ENCODE data around the gene KIF18A. TPM values are rescaled to one million over a fixed set of nuclear protein-coding genes. Genes with fewer than 3 reads are reported as not detected.

Gene KIF18A
- total RNA-seq, 1 donor from 2014 or later: 21.8 TPM

DNA sequence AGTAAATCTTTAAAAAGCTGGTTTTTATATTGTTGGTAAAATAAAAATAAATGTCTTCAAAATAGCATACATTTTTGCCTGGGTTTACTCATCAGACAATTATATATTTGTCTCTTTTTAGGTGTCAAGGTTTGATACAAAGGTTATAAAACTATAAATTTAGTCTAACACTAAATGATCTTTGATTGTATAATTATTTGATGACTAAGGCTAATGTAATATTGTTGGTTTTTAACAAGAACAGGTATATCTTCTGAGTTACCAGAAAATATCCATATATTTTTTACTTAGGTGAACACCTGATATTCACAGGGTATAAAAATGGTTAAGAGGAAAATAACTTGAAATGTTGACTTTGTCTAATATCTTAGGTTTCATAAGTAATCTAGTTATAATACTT lies 104.3 kb downstream of the KIF18A start:
- Mint-ChIP-seq H3K36me3 (peaks cover 19% of the 10 kb centered on the region), H3K4me3 (no peak overlapping the region), H3K27me3 (no peaks in the 10 kb centered on the region), H3K9me3 (peaks cover 11% of the 10 kb centered on the region), H3K27ac (no peak overlapping the region), H3K4me1 (ENCODE audit: unreplicated experiment) (no peaks in the 10 kb centered on the region)
- TF ChIP-seq, protein P1, sequence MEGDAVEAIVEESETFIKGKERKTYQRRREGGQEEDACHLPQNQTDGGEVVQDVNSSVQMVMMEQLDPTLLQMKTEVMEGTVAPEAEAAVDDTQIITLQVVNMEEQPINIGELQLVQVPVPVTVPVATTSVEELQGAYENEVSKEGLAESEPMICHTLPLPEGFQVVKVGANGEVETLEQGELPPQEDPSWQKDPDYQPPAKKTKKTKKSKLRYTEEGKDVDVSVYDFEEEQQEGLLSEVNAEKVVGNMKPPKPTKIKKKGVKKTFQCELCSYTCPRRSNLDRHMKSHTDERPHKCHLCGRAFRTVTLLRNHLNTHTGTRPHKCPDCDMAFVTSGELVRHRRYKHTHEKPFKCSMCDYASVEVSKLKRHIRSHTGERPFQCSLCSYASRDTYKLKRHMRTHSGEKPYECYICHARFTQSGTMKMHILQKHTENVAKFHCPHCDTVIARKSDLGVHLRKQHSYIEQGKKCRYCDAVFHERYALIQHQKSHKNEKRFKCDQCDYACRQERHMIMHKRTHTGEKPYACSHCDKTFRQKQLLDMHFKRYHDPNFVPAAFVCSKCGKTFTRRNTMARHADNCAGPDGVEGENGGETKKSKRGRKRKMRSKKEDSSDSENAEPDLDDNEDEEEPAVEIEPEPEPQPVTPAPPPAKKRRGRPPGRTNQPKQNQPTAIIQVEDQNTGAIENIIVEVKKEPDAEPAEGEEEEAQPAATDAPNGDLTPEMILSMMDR (conservative IDR thresholded peaks at IDR 0.05): no peak
- no peak for DNase-seq (ENCODE audit: extremely low spot score, unreplicated experiment)

DNA sequence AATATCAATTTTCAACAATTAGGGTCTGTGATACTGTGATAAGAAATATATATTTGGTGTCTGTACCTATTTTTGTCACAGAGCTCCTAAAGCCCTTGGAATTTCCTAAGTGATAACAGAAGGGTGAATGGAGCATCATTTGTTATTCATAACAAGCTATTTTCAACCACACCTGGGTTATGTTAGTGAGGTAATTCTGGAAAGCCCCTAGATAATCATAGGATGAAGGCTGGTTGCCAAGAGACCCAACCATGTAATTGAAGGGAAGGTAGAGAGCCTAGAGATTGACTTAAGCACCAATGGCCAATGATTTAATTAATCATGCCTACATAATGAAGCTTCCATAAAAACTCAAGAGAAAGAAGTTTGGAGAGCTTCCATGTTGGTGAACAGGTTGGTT lies 109.4 kb downstream of the KIF18A start:
- no peak overlapping the region for H3K27ac Mint-ChIP-seq
- peaks cover 11% of the 10 kb centered on the region for H3K9me3 Mint-ChIP-seq
- H3K36me3 Mint-ChIP-seq: peaks cover 24% of the 10 kb centered on the region
- no peaks in the 10 kb centered on the region for H3K27me3 Mint-ChIP-seq
- no peak for DNase-seq (ENCODE audit: extremely low spot score, unreplicated experiment)
- no peak overlapping the region for H3K4me3 Mint-ChIP-seq
- H3K4me1 Mint-ChIP-seq (ENCODE audit: unreplicated experiment): no peaks in the 10 kb centered on the region
- TF ChIP-seq, protein P1 (conservative IDR thresholded peaks at IDR 0.05): no peak

DNA sequence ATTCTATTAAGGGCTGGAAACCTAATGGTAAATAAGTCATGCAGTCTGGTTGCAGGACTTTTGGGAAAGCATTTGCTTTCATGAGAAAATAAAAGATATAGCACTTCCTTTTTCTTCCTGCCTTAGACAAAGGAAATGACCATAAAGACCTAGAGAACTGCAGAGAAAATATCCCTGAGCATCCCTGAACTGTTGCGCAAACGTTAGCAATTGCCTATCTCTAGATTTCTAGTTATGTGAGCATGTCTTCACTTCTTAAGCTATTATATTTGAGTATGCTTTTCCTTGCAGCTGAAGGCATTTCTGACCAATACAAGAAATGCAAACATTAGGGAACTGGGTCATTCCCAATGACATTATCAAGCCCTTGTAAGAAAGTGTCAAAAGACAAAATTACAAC lies 110.6 kb downstream of the KIF18A start:
- no peak overlapping the region for H3K4me3 Mint-ChIP-seq
- H3K36me3 Mint-ChIP-seq: peaks cover 19% of the 10 kb centered on the region
- DNase-seq (ENCODE audit: extremely low spot score, unreplicated experiment): no peak
- H3K4me1 Mint-ChIP-seq (ENCODE audit: unreplicated experiment): no peaks in the 10 kb centered on the region
- TF ChIP-seq, protein P1 (conservative IDR thresholded peaks at IDR 0.05): no peak
- no peaks in the 10 kb centered on the region for H3K27me3 Mint-ChIP-seq
- H3K27ac Mint-ChIP-seq: no peak overlapping the region
- H3K9me3 Mint-ChIP-seq: peaks cover 7% of the 10 kb centered on the region

DNA sequence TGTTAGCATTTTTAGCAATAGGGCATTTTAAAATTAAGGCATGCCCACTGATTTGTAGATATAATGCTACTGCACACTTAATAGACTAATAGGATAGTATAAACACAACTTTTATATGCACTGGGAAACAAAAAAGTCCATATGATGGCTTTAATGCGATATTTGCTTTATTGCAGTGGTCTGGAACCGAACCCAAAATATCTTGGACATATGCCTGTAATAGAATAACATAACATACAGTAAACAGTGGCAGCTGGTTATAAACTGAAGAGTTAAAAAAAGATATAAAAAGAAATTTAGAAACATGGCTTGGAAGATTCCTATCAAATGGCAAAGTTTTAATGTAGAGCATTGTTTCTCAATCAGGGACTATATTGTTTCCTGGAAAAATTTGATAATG lies 111.9 kb downstream of the KIF18A start:
- Mint-ChIP-seq H3K36me3 (peaks cover 12% of the 10 kb centered on the region), H3K27ac (no peak overlapping the region), H3K4me1 (ENCODE audit: unreplicated experiment) (no peaks in the 10 kb centered on the region), H3K4me3 (no peak overlapping the region), H3K9me3 (peaks cover 1% of the 10 kb centered on the region), H3K27me3 (no peaks in the 10 kb centered on the region)
- TF ChIP-seq, protein P1 (conservative IDR thresholded peaks at IDR 0.05): no peak
- DNase-seq (ENCODE audit: extremely low spot score, unreplicated experiment): no peak

DNA sequence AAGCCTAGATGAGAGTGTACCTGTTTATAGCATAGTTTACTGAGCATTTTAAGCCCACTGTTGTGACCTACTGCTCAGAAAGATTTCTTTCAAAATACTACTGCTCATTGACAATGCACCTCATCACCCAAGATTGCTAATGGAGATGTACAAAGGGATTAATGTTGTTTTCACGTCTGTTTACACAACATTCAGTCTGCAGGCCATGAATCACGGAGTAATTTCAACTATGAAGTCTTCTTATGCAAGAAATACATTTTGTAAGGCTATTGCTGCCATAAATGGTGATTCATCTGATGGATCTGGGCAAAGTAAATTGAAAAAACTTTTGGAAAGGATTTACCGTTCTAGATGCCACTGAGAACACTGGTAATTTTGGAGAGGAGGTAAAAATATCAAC lies 112.9 kb downstream of the KIF18A start:
- peaks cover 5% of the 10 kb centered on the region for H3K36me3 Mint-ChIP-seq
- DNase-seq (ENCODE audit: extremely low spot score, unreplicated experiment): no peak
- H3K27ac Mint-ChIP-seq: no peak overlapping the region
- TF ChIP-seq, protein P1 (conservative IDR thresholded peaks at IDR 0.05): no peak
- no peak overlapping the region for H3K4me3 Mint-ChIP-seq
- H3K9me3 Mint-ChIP-seq: no peaks in the 10 kb centered on the region
- H3K27me3 Mint-ChIP-seq: no peaks in the 10 kb centered on the region
- H3K4me1 Mint-ChIP-seq (ENCODE audit: unreplicated experiment): no peaks in the 10 kb centered on the region

DNA sequence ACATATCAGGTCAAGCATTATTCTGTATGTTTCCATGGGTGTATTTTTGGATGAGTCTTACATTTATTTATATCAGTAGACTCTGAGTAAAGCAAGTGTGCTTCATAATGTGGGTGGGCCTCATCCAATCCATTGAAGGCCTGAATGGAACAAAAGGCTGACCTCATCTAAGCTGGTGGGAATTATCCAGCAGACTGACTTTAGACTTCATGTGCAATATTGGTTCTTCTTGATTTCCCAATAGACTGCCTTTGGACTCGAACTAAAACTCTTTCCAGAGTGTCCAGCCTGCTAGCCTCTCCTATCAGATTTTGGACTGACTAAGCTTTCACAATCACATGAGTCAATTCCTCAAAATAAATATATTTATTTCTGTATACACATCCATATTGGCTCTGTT lies 116.2 kb downstream of the KIF18A start:
- no peak for DNase-seq (ENCODE audit: extremely low spot score, unreplicated experiment)
- Mint-ChIP-seq H3K27ac (no peak overlapping the region), H3K4me1 (ENCODE audit: unreplicated experiment) (no peaks in the 10 kb centered on the region), H3K36me3 (no peaks in the 10 kb centered on the region), H3K4me3 (no peak overlapping the region), H3K27me3 (no peaks in the 10 kb centered on the region), H3K9me3 (no peaks in the 10 kb centered on the region)
- TF ChIP-seq, protein P1 (conservative IDR thresholded peaks at IDR 0.05): no peak
